Prostate gland (tissue), 2 donors: ENCODE measurements around the gene SCAMP3.

ENCODE experiments used
- POLR2A ChIP-seq: fragments of 450-650 bp; IDR thresholded peaks from one replicate; pipeline ENCODE4 v1.6.1; 2016; ENCODE audit warnings: antibody characterized with exemption, mild to moderate bottlenecking
- TF ChIP-seq, protein P1 (sequence below), 4 experiments: fragments of 200-600 bp in 2 of 4; fragments of 450-650 bp in 2 of 4; sonication (generic) in 2 of 4; IDR thresholded peaks; 1 replicate in 3 of 4; 2 replicates in 1 of 4; pipeline ENCODE4 v1.5.1; 2016 to 2019; ENCODE audit warnings: antibody characterized with exemption in 4 of 4, mild to moderate bottlenecking in 2 of 4, moderate library complexity in 2 of 4

DNA sequence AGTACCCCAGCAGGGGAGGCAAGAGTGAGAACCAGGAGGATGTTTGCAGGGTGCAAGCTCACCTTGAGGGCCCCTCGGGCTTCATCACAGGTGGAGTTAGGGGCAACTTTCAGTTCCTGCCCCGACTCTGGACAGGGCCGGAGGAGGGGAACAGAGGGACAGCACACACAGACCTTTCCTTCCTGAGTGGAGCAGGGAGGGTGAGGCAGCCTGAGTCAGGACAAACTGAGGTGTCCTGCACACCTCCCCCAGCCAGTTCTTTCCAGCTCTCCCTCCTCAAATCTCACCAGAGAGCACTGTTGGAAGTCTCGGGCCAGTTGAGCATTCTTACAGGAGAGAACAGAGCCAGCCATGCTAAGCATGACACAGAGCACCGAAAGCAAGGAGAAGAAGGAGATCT lies 8.4 kb downstream of the SCAMP3 start:
- TF ChIP-seq, protein P1, sequence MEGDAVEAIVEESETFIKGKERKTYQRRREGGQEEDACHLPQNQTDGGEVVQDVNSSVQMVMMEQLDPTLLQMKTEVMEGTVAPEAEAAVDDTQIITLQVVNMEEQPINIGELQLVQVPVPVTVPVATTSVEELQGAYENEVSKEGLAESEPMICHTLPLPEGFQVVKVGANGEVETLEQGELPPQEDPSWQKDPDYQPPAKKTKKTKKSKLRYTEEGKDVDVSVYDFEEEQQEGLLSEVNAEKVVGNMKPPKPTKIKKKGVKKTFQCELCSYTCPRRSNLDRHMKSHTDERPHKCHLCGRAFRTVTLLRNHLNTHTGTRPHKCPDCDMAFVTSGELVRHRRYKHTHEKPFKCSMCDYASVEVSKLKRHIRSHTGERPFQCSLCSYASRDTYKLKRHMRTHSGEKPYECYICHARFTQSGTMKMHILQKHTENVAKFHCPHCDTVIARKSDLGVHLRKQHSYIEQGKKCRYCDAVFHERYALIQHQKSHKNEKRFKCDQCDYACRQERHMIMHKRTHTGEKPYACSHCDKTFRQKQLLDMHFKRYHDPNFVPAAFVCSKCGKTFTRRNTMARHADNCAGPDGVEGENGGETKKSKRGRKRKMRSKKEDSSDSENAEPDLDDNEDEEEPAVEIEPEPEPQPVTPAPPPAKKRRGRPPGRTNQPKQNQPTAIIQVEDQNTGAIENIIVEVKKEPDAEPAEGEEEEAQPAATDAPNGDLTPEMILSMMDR (IDR thresholded peaks at IDR 0.05): no peak
- TF ChIP-seq POLR2A: no peak
